ENCODE measurements around the gene ERC1.
"Not testable (repeated sequence)": the region's sequence is repeated elsewhere in the genome, so short reads cannot be mapped to it uniquely, and the experiment has no call there.

Gene ERC1

GRCh38 chr12:988646-989045 is 2.4 kb upstream of the ERC1 start:
- DNase-seq, result no peak

- DNase-seq, result no peak
Observed at GRCh38 chr12:989051-989450, 2.0 kb upstream of the ERC1 start.

GRCh38 chr12:989751-990660 is 1.0 kb upstream of the ERC1 start:
- DNase-seq, result peak; percentile 6 to 48

- peak; percentile 64 to 68 for DNase-seq
Observed at GRCh38 chr12:991350-992333, 619 bp downstream of the ERC1 start.

GRCh38 chr12:992647-993046 is 1.6 kb downstream of the ERC1 start:
- DNase-seq, result no peak

GRCh38 chr12:996881-997280 is 5.9 kb downstream of the ERC1 start:
- no peak for DNase-seq

- no peak for DNase-seq
Observed at GRCh38 chr12:997505-997904, 6.5 kb downstream of the ERC1 start.

GRCh38 chr12:998020-998874 is 7.2 kb downstream of the ERC1 start:
- no peak for DNase-seq

GRCh38 chr12:999736-1000135 is 8.7 kb downstream of the ERC1 start:
- not testable (repeated sequence) for DNase-seq

- DNase-seq, result no peak
Observed at GRCh38 chr12:1001507-1001906, 10.5 kb downstream of the ERC1 start.

GRCh38 chr12:1003600-1004271 is 12.7 kb downstream of the ERC1 start:
- no peak for DNase-seq

- DNase-seq, result no peak
Observed at GRCh38 chr12:1006255-1006654, 15.2 kb downstream of the ERC1 start.

GRCh38 chr12:1007276-1007675 is 16.3 kb downstream of the ERC1 start:
- no peak for DNase-seq

GRCh38 chr12:1007994-1008393 is 17.0 kb downstream of the ERC1 start:
- DNase-seq, result no peak

- DNase-seq, result no peak
Observed at GRCh38 chr12:1011091-1011490, 20.1 kb downstream of the ERC1 start.

- DNase-seq, result no peak
Observed at GRCh38 chr12:1013618-1014489, 22.8 kb downstream of the ERC1 start.

GRCh38 chr12:1019283-1019682 is 28.3 kb downstream of the ERC1 start:
- no peak for DNase-seq

- DNase-seq, result no peak
Observed at GRCh38 chr12:1020389-1020788, 29.4 kb downstream of the ERC1 start.

GRCh38 chr12:1022032-1022970 is 31.3 kb downstream of the ERC1 start:
- no peak for DNase-seq

GRCh38 chr12:1030779-1031178 is 39.8 kb downstream of the ERC1 start:
- DNase-seq, result no peak
